K562 (cell line): ENCODE data around the gene OR51V1. TPM values are rescaled to one million over a fixed set of nuclear protein-coding genes. Genes with fewer than 3 reads are reported as not detected.
A peak's percentile ranks its signal among the peaks of the same experiment; 100 is the strongest.

Experiments
- DIDO1 ChIP-seq: fragments of 450-650 bp; IDR thresholded peaks from 2 replicates; pipeline ENCODE4 v1.6.1; 2016; ENCODE audit warnings: low read depth, missing biosample characterization, missing genetic modification characterization
- EP300 ChIP-seq: IDR thresholded peaks from 2 replicates; pipeline ENCODE4 v1.6.1; 2012; ENCODE audit warnings: low read length, improper control_type of control experiment
- HDAC2 ChIP-seq: fragments of 450-650 bp; IDR thresholded peaks from 2 replicates; pipeline ENCODE4 v1.6.1; 2016; ENCODE audit warnings: mild to moderate bottlenecking
- MEF2A ChIP-seq: IDR thresholded peaks from 2 replicates; pipeline ENCODE4 v1.6.1; 2011; ENCODE audit warnings: low read depth, mild to moderate bottlenecking, low read length, moderate library complexity; ENCODE audit not compliant: control insufficient read depth
- NFIX ChIP-seq: fragments of 250-450 bp; sonication (Bioruptor Pico); IDR thresholded peaks from 2 replicates; pipeline ENCODE4 v1.4.0; 2020; ENCODE audit warnings: low read depth, mild to moderate bottlenecking, moderate library complexity
- RBFOX2 ChIP-seq: fragments of 200-400 bp; formaldehyde crosslinking; IDR thresholded peaks from 2 replicates; pipeline ENCODE4 v1.6.1; 2017; ENCODE audit warnings: low read depth, mild to moderate bottlenecking, low read length, moderate library complexity
- RFX1 ChIP-seq: fragments of 450-650 bp; IDR thresholded peaks from 2 replicates; pipeline ENCODE4 v1.6.1; 2016; ENCODE audit warnings: mild to moderate bottlenecking, moderate library complexity
- SETDB1 ChIP-seq: IDR thresholded peaks from one replicate; pipeline ENCODE4 v1.6.1; 2012; ENCODE audit warnings: low read length, control low read depth, inconsistent platforms
- SMARCA4 ChIP-seq: fragments of 450-650 bp; IDR thresholded peaks from 2 replicates; pipeline ENCODE4 v1.6.1; 2016
- TAF7 ChIP-seq: fragments of 450-650 bp; IDR thresholded peaks from 2 replicates; pipeline ENCODE4 v1.6.1; 2016; ENCODE audit warnings: missing genetic modification characterization, missing compliant biosample characterization
- U2AF1 ChIP-seq: fragments of 200-400 bp; formaldehyde crosslinking; optimal IDR thresholded peaks from 2 replicates; pipeline ENCODE3; 2017; ENCODE audit warnings: mild to moderate bottlenecking, low read depth, low read length, moderate library complexity
- ZNF224 ChIP-seq: sonication (generic); formaldehyde crosslinking; IDR thresholded peaks from 2 replicates; pipeline ENCODE4 v1.8.0; 2022; ENCODE audit warnings: mild to moderate bottlenecking, missing genetic modification reagents
- ZNF324 ChIP-seq: fragments of 250-450 bp; sonication (Bioruptor Pico); IDR thresholded peaks from 2 replicates; pipeline ENCODE4 v1.4.0; 2020; ENCODE audit warnings: mild to moderate bottlenecking
- polyA plus RNA-seq, 8 experiments: library from polyadenylated mRNA; depleted of rRNA in 4 of 8; stranded (reverse) in 5 of 8; unstranded in 3 of 8; fragments of >200 nt; fragmentation: Nextera tagmentation in 2 of 8; fragmentation: Illumina TruSeq in 1 of 8; extraction: Ambion mirVana in 2 of 8; extraction: Trizol in 1 of 8; gene quantifications; 2 replicates each; pipeline versions ENCODE4 v1.2.1 to v1.2.3, GENCODE V29; 2011 to 2014; ENCODE audit warnings: inconsistent platforms in 1 of 8, missing spikeins in 1 of 8
- total RNA-seq, 7 experiments: library from RNA; depleted of rRNA in 6 of 7; stranded (reverse); fragments of >200 nt in 6 of 7; fragmentation: Illumina TruSeq in 2 of 7; extraction: Trizol in 2 of 7; gene quantifications; 2 replicates each; pipeline versions ENCODE4 v1.2.1 to v1.2.3, GENCODE V29; 2011 to 2021; ENCODE audit warnings: low replicate concordance in 1 of 7
- TF ChIP-seq, protein P1 (sequence below): fragments of 450-650 bp; IDR thresholded peaks from 2 replicates; pipeline ENCODE4 v1.6.1; 2016; ENCODE audit warnings: borderline replicate concordance
- TF ChIP-seq, protein P2 (sequence below): fragments of 250-450 bp; sonication (Bioruptor Pico); IDR thresholded peaks from 2 replicates; pipeline ENCODE4 v1.4.0; 2020; ENCODE audit warnings: mild to moderate bottlenecking, moderate library complexity
- TF ChIP-seq, protein P3 (sequence below), 2 experiments: fragments of 250-450 bp in 1 of 2; fragments of 450-650 bp in 1 of 2; sonication (Bioruptor Pico) in 1 of 2; IDR thresholded peaks; 2 replicates each; pipeline versions ENCODE4 v1.6.1 to v1.8.0; 2016 to 2021; ENCODE audit warnings: mild to moderate bottlenecking in 2 of 2, moderate library complexity in 2 of 2, missing compliant biosample characterization in 1 of 2, missing genetic modification characterization in 1 of 2
- TF ChIP-seq, protein P4 (sequence below): fragments of 250-450 bp; sonication (Bioruptor Pico); IDR thresholded peaks from 2 replicates; pipeline ENCODE4 v1.8.0; 2022; ENCODE audit warnings: moderate library complexity, mild to moderate bottlenecking, inconsistent platforms
- TF ChIP-seq, protein P5 (sequence below): fragments of 150-350 bp; conservative IDR thresholded peaks from 2 replicates; pipeline ENCODE4 v1.6.1; 2014; ENCODE audit warnings: low read length
- TF ChIP-seq, protein P6 (sequence below): fragments of 450-650 bp; formaldehyde crosslinking; IDR thresholded peaks from 2 replicates; pipeline ENCODE4 v1.4.0; 2020; ENCODE audit warnings: mild to moderate bottlenecking, moderate library complexity

OR51V1 gene
- total and polyA plus RNA-seq, 9 of the 15 experiments (the other 6 are each of a cell fraction or from before 2014, with no cell fraction given): not detected

DNA sequence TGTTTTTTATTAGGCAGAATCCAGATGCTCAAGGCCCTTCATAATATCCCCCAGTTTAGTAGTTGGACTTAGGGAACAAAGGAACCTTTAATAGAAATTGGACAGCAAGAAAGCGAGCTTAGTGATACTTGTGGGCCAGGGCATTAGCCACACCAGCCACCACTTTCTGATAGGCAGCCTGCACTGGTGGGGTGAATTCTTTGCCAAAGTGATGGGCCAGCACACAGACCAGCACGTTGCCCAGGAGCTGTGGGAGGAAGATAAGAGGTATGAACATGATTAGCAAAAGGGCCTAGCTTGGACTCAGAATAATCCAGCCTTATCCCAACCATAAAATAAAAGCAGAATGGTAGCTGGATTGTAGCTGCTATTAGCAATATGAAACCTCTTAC, 25.0 kb upstream of the OR51V1 start (continued):
- TF ChIP-seq, protein P1, sequence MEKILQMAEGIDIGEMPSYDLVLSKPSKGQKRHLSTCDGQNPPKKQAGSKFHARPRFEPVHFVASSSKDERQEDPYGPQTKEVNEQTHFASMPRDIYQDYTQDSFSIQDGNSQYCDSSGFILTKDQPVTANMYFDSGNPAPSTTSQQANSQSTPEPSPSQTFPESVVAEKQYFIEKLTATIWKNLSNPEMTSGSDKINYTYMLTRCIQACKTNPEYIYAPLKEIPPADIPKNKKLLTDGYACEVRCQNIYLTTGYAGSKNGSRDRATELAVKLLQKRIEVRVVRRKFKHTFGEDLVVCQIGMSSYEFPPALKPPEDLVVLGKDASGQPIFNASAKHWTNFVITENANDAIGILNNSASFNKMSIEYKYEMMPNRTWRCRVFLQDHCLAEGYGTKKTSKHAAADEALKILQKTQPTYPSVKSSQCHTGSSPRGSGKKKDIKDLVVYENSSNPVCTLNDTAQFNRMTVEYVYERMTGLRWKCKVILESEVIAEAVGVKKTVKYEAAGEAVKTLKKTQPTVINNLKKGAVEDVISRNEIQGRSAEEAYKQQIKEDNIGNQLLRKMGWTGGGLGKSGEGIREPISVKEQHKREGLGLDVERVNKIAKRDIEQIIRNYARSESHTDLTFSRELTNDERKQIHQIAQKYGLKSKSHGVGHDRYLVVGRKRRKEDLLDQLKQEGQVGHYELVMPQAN: no peak
- no peak for TF ChIP-seq ZNF324 (CRISPR knock-in tag)
- no peak for TF ChIP-seq ZNF224 (CRISPR knock-in tag)
- TF ChIP-seq, protein P2, sequence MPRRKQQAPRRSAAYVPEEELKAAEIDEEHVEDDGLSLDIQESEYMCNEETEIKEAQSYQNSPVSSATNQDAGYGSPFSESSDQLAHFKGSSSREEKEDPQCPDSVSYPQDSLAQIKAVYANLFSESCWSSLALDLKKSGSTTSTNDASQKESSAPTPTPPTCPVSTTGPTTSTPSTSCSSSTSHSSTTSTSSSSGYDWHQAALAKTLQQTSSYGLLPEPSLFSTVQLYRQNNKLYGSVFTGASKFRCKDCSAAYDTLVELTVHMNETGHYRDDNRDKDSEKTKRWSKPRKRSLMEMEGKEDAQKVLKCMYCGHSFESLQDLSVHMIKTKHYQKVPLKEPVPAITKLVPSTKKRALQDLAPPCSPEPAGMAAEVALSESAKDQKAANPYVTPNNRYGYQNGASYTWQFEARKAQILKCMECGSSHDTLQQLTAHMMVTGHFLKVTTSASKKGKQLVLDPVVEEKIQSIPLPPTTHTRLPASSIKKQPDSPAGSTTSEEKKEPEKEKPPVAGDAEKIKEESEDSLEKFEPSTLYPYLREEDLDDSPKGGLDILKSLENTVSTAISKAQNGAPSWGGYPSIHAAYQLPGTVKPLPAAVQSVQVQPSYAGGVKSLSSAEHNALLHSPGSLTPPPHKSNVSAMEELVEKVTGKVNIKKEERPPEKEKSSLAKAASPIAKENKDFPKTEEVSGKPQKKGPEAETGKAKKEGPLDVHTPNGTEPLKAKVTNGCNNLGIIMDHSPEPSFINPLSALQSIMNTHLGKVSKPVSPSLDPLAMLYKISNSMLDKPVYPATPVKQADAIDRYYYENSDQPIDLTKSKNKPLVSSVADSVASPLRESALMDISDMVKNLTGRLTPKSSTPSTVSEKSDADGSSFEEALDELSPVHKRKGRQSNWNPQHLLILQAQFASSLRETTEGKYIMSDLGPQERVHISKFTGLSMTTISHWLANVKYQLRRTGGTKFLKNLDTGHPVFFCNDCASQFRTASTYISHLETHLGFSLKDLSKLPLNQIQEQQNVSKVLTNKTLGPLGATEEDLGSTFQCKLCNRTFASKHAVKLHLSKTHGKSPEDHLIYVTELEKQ (CRISPR knock-in tag): no peak
- TF ChIP-seq DIDO1 (tag): no peak
- no peak for TF ChIP-seq NFIX
- 0 out of 2 replicates have a peak, but pooled peaks have one; percentile 28 for TF ChIP-seq HDAC2
- TF ChIP-seq SETDB1: no peak
- peak; percentile 32; the same call in 1 of the 2 replicates for TF ChIP-seq EP300
- TF ChIP-seq RFX1: peak; percentile 63
- TF ChIP-seq MEF2A: no peak
- TF ChIP-seq, protein P3, sequence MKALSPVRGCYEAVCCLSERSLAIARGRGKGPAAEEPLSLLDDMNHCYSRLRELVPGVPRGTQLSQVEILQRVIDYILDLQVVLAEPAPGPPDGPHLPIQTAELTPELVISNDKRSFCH (CRISPR knock-in tag; IDR thresholded peaks at IDR 0.05): no peak
- TF ChIP-seq, protein P3 (tag; IDR thresholded peaks at IDR 0.05): no peak
- no peak for TF ChIP-seq TAF7 (tag)
- TF ChIP-seq, protein P4, sequence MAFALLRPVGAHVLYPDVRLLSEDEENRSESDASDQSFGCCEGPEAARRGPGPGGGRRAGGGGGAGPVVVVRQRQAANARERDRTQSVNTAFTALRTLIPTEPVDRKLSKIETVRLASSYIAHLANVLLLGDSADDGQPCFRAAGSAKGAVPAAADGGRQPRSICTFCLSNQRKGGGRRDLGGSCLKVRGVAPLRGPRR (CRISPR knock-in tag): no peak
- TF ChIP-seq RBFOX2: no peak
- TF ChIP-seq U2AF1: no peak
- TF ChIP-seq, protein P5, sequence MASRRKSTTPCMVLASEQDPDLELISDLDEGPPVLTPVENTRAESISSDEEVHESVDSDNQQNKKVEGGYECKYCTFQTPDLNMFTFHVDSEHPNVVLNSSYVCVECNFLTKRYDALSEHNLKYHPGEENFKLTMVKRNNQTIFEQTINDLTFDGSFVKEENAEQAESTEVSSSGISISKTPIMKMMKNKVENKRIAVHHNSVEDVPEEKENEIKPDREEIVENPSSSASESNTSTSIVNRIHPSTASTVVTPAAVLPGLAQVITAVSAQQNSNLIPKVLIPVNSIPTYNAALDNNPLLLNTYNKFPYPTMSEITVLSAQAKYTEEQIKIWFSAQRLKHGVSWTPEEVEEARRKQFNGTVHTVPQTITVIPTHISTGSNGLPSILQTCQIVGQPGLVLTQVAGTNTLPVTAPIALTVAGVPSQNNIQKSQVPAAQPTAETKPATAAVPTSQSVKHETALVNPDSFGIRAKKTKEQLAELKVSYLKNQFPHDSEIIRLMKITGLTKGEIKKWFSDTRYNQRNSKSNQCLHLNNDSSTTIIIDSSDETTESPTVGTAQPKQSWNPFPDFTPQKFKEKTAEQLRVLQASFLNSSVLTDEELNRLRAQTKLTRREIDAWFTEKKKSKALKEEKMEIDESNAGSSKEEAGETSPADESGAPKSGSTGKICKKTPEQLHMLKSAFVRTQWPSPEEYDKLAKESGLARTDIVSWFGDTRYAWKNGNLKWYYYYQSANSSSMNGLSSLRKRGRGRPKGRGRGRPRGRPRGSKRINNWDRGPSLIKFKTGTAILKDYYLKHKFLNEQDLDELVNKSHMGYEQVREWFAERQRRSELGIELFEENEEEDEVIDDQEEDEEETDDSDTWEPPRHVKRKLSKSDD: no peak
- TF ChIP-seq, protein P6, sequence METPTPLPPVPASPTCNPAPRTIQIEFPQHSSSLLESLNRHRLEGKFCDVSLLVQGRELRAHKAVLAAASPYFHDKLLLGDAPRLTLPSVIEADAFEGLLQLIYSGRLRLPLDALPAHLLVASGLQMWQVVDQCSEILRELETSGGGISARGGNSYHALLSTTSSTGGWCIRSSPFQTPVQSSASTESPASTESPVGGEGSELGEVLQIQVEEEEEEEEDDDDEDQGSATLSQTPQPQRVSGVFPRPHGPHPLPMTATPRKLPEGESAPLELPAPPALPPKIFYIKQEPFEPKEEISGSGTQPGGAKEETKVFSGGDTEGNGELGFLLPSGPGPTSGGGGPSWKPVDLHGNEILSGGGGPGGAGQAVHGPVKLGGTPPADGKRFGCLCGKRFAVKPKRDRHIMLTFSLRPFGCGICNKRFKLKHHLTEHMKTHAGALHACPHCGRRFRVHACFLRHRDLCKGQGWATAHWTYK (CRISPR knock-in tag): no peak
- TF ChIP-seq SMARCA4: 0 out of 2 replicates have a peak, but pooled peaks have one; percentile 14
